GM12864 (cell line): ENCODE measurements around the gene TNFRSF21.
A peak's percentile ranks its signal among the peaks of the same experiment; 100 is the strongest.

Experiments
- DNase-seq: peaks from one replicate; pipeline ENCODE4 v3.0.0-alpha.2; 2011; ENCODE audit warnings: low read depth
- H3K4me3 ChIP-seq: 2 replicates; pipeline ENCODE4 v1.5.1; 2011; ENCODE audit warnings: mild to moderate bottlenecking, low read depth, low read length, control low read depth
- CTCF ChIP-seq: IDR thresholded peaks from 2 replicates; pipeline ENCODE4 v1.5.1; 2011; ENCODE audit warnings: low read depth, mild to moderate bottlenecking, moderate library complexity, low read length, control low read depth, inconsistent platforms; ENCODE audit errors: missing control alignments

TNFRSF21 gene

DNA sequence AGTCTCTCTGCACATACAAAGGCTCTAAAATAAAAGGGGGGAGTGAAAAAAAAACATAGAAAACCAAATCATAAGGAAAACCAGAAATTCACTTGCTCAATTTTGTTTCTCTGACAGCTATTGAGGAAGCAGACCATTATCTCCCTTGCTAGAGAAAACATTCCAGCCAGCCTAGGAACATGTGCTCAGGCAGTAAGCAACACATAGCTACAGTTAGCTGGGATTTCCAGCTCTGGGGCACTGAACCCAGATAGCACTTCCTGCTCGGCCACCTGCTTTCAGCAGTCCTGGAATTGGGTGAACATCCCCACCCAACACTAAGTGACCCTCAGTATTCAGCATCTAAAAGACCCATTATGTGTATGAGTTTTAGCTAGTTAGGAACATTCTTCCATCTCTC lies 61.3 kb downstream of the TNFRSF21 start:
- H3K4me3 ChIP-seq, result no peak overlapping the region
- no peak for TF ChIP-seq CTCF
- DNase-seq, result no peak

- TF ChIP-seq CTCF, result no peak
- DNase-seq, result peak; percentile 19
- no peak overlapping the region for H3K4me3 ChIP-seq
Observed at GRCh38 chr6:47247227-47247797, 62.4 kb downstream of the TNFRSF21 start.

DNA sequence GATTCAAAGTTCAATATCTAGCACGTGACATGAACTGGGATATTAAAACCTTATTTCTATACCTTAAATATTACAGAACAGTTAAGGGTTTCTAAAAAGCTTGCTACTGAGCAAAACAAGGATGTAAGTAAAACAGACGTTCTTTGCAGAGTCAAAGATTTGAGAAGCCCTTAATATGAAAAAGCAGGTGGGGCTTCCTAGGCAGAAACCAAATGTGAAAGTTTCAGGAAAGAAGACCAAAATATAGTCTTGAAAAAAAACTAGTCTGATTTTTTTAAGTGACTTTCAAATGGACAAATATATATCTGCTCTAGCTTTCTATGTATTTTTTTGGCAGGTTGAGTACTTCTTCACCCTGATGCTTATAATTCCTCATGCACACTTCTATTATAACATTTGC lies 63.2 kb downstream of the TNFRSF21 start:
- no peak for TF ChIP-seq CTCF
- DNase-seq, result peak; percentile 19
- no peak overlapping the region for H3K4me3 ChIP-seq

DNA sequence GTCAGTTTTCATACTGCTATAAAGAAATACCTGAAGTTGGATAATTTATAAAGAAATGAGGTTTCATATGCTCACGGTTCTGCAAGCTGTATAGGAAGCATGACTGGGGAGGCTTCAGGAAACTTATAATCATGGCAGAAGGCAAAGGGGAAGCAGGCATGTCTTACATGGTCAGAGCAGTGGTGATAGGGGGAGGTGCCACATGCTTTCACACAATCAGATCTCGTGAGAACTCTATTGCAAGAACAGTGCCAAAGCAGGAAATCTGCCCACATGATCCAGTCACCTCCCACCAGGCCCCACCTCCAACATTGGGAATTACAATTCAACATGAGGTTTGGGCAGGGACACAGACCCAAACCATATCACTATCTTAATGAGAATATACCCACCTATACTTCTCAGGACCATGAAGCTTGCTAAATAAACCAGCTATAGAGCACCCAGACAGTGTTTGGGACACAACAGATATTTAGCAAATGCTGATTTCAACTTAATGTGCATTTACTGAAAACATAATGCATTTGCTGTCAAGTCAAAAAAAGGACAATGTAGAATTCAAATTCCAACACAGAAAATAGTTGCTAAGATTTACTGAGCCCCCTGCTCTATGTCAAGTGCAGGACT lies 63.8 kb downstream of the TNFRSF21 start:
- TF ChIP-seq CTCF, result no peak
- peak; percentile 41 for DNase-seq
- no peak overlapping the region for H3K4me3 ChIP-seq

DNA sequence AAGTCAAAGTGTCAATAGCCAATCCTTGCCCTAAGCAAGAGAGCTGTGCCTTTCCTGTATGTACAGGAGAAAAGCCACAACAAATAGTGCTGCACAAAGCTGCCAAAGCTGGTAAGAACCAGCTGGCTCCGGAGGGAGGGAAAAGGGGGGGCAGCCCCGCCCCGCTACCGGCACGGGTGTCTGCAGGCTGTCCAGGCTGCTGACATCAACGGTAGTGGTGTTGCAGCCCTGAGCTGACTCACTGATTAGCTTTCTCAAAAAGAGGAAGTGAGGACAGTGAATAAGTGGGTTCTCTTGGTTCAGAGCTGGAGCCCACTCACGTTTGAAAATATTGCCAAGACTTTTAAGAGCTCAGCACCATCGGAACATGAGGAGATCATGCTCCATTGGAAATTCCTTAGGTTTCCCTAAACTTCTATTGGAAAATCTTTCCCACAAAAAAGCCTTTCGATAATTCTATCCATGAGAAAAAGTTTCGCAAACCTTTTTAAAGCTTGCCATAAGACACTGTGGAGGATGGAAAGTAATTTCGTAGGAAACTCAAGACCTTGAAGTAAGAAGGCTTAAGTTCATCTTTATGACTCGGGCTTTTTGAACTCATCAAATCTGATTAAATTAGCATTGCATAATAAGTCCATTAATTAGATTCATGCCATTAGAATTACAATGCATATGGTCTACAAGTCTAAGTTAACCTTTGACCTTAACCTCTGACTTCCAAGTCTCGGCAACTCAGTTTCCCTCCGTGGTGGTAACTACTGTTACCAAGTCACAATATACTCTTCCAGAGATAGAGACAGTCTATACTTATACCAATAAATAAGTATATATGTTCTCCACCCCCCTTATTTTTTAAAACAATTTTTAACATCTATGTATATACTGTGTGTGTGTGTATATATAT lies 67.0 kb downstream of the TNFRSF21 start:
- peak; percentile 87 for DNase-seq
- no peak for TF ChIP-seq CTCF
- H3K4me3 ChIP-seq, result no peak overlapping the region

GRCh38 chr6:47241742-47242482 lies 67.8 kb downstream of the TNFRSF21 start:
- TF ChIP-seq CTCF, result no peak
- no peak for DNase-seq
- H3K4me3 ChIP-seq, result no peak overlapping the region
